ENCODE results near the gene PROM1. TPM values are rescaled to one million over a fixed set of nuclear protein-coding genes. Genes with fewer than 3 reads are reported as not detected.
A peak's percentile ranks its signal among the peaks of the same experiment; 100 is the strongest.

The PROM1 gene
- total RNA-seq, 1 donor from 2014 or later = 40.8 TPM

GRCh38 chr4:16029262-16029661 is 54.6 kb downstream of the PROM1 start:
- no peak for DNase-seq (ENCODE audit: low spot score)

GRCh38 chr4:16027626-16028025 is 56.2 kb downstream of the PROM1 start:
- no peak for DNase-seq (ENCODE audit: low spot score)

- DNase-seq (ENCODE audit: low spot score) = no peak
Measured at GRCh38 chr4:16027114-16027513, 56.7 kb downstream of the PROM1 start.

GRCh38 chr4:16026160-16026761 is 57.6 kb downstream of the PROM1 start:
- peak; percentile 39 for DNase-seq (ENCODE audit: low spot score)

- no peak for DNase-seq (ENCODE audit: low spot score)
Measured at GRCh38 chr4:16025268-16025667, 58.6 kb downstream of the PROM1 start.

GRCh38 chr4:16023776-16024408 is 59.9 kb downstream of the PROM1 start:
- no peak for DNase-seq (ENCODE audit: low spot score)

- no peak for DNase-seq (ENCODE audit: low spot score)
Measured at GRCh38 chr4:16021804-16022560, 61.8 kb downstream of the PROM1 start.

- DNase-seq (ENCODE audit: low spot score) = no peak
Measured at GRCh38 chr4:16019649-16020048, 64.2 kb downstream of the PROM1 start.

- DNase-seq (ENCODE audit: low spot score) = no peak
Measured at GRCh38 chr4:16018841-16019240, 65.0 kb downstream of the PROM1 start.

GRCh38 chr4:16018061-16018676 is 65.7 kb downstream of the PROM1 start:
- DNase-seq (ENCODE audit: low spot score) = no peak

- no peak for DNase-seq (ENCODE audit: low spot score)
Measured at GRCh38 chr4:16016536-16016935, 67.3 kb downstream of the PROM1 start.

GRCh38 chr4:16011173-16011572 is 72.7 kb downstream of the PROM1 start:
- DNase-seq (ENCODE audit: low spot score) = no peak

GRCh38 chr4:16009153-16009552 is 74.7 kb downstream of the PROM1 start:
- no peak for DNase-seq (ENCODE audit: low spot score)

- DNase-seq (ENCODE audit: low spot score) = no peak
Measured at GRCh38 chr4:16007471-16008095, 76.2 kb downstream of the PROM1 start.

- DNase-seq (ENCODE audit: low spot score) = no peak
Measured at GRCh38 chr4:16006771-16007446, 76.9 kb downstream of the PROM1 start.

- DNase-seq (ENCODE audit: low spot score) = no peak
Measured at GRCh38 chr4:16005676-16006075, 78.1 kb downstream of the PROM1 start.

GRCh38 chr4:16001484-16001858 is 82.4 kb downstream of the PROM1 start:
- DNase-seq (ENCODE audit: low spot score) = peak; percentile 65

GRCh38 chr4:16000708-16001483 is 82.9 kb downstream of the PROM1 start:
- no peak for DNase-seq (ENCODE audit: low spot score)

- no peak for DNase-seq (ENCODE audit: low spot score)
Measured at GRCh38 chr4:15996773-15997172, 87.0 kb downstream of the PROM1 start.

GRCh38 chr4:15995826-15996225 is 88.0 kb downstream of the PROM1 start:
- DNase-seq (ENCODE audit: low spot score) = no peak

GRCh38 chr4:15992167-15992485 is 91.7 kb downstream of the PROM1 start:
- no peak for DNase-seq (ENCODE audit: low spot score)
